Type B pancreatic cell (in vitro differentiated cells): Measurements from ENCODE around the gene MARK1. TPM values are rescaled to one million over a fixed set of nuclear protein-coding genes. Genes with fewer than 3 reads are reported as not detected.

ENCODE experiments used
- DNase-seq: peaks from one replicate; pipeline ENCODE4 v3.0.0; 2021; ENCODE audit warnings: mixed read lengths; ENCODE audit not compliant: unreplicated experiment; ENCODE audit errors: extremely low spot score
- H3K27ac Mint-ChIP-seq: 2 replicates; pipeline ENCODE4 v1.8.0; 2021; ENCODE audit warnings: mild to moderate bottlenecking, mixed read lengths
- H3K27me3 Mint-ChIP-seq: 2 replicates; pipeline ENCODE4 v1.8.0; 2021; ENCODE audit warnings: mixed read lengths
- H3K36me3 Mint-ChIP-seq: 2 replicates; pipeline ENCODE4 v1.8.0; 2021; ENCODE audit warnings: mixed read lengths
- H3K4me1 Mint-ChIP-seq: one replicate; pipeline ENCODE4 v1.8.0; 2021; ENCODE audit warnings: mixed read lengths; ENCODE audit not compliant: unreplicated experiment
- H3K4me3 Mint-ChIP-seq: 2 replicates; pipeline ENCODE4 v1.8.0; 2021; ENCODE audit warnings: mild to moderate bottlenecking, mixed read lengths
- H3K9me3 Mint-ChIP-seq: 2 replicates; pipeline ENCODE4 v1.8.0; 2021; ENCODE audit warnings: mixed read lengths
- total RNA-seq: library from RNA; stranded (reverse); gene quantifications from 2 replicates; pipeline ENCODE4 v1.2.1, GENCODE V29; 2021; ENCODE audit warnings: low replicate concordance
- TF ChIP-seq, protein P1 (sequence below): fragments of 200-600 bp; sonication (generic); conservative IDR thresholded peaks from 2 replicates; pipeline ENCODE4 v1.5.0; 2021; ENCODE audit warnings: antibody characterized with exemption, mild to moderate bottlenecking

The MARK1 gene
- total RNA-seq, 1 donor from 2014 or later, result 14.3 TPM

DNA sequence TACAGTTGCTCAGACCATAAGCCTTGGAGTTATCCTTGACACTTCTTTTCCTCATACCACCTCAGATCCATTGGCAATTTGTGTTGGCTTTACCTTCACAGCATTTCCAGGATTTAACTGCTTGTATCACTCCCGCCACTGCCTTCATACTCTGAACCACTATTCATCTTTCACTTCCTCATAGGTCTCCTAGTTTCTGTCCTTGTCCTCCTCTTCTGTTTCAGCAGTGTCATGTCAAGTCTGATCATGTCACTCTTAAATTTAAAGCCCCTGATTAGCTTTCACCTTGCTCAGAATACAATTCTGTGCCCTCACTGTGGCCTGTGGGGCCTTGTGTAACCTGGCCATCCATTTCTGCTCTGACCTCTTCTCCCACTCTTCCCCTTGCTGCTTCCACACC is 127.6 kb downstream of the MARK1 start:
- Mint-ChIP-seq H3K27ac (no peak overlapping the region), H3K4me3 (no peak overlapping the region), H3K4me1 (no peaks in the 10 kb centered on the region), H3K27me3 (no peaks in the 10 kb centered on the region), H3K9me3 (no peaks in the 10 kb centered on the region), H3K36me3 (peaks cover 5% of the 10 kb centered on the region)
- no peak for DNase-seq
- TF ChIP-seq, protein P1, sequence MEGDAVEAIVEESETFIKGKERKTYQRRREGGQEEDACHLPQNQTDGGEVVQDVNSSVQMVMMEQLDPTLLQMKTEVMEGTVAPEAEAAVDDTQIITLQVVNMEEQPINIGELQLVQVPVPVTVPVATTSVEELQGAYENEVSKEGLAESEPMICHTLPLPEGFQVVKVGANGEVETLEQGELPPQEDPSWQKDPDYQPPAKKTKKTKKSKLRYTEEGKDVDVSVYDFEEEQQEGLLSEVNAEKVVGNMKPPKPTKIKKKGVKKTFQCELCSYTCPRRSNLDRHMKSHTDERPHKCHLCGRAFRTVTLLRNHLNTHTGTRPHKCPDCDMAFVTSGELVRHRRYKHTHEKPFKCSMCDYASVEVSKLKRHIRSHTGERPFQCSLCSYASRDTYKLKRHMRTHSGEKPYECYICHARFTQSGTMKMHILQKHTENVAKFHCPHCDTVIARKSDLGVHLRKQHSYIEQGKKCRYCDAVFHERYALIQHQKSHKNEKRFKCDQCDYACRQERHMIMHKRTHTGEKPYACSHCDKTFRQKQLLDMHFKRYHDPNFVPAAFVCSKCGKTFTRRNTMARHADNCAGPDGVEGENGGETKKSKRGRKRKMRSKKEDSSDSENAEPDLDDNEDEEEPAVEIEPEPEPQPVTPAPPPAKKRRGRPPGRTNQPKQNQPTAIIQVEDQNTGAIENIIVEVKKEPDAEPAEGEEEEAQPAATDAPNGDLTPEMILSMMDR, result no peak

DNA sequence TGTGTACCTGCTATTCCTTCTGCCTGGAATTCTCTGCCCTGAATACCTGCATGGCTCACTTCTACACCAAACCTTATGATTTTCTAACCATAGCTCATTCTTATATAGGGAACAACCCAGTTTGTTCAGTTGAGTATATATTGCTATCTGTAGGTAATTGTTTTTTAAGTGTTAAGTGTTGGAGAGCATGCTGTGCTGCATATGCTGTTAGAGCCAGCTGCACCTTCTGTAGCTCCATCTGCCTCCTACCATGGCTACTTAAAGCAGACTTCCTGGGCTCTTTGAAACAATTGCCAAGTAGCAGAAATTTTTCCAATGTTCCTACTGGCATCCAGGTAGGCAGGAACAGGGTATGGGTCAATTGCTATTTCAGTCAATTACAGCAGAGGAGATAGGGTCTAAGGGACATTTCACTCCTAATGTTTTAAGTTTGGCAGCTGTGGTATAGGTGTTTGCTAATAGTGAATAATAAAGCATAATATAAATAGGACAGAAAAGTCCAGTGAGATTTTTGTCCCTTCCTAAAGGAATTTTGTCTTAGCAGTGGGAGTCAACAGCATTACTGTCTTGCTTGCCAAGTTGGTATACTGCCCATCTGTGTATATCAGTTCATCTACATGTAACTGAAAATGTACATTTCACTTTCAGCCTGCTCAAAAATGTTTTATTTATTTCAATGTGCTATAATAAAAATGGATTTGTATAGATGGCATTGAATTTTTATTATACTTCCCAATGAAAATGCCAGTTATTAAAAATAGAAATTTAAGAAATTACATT is 128.2 kb downstream of the MARK1 start:
- DNase-seq, result no peak
- no peaks in the 10 kb centered on the region for H3K27me3 Mint-ChIP-seq
- no peak overlapping the region for H3K27ac Mint-ChIP-seq
- H3K4me3 Mint-ChIP-seq, result no peak overlapping the region
- no peaks in the 10 kb centered on the region for H3K9me3 Mint-ChIP-seq
- TF ChIP-seq, protein P1, result no peak
- no peaks in the 10 kb centered on the region for H3K4me1 Mint-ChIP-seq
- H3K36me3 Mint-ChIP-seq, result peaks cover 5% of the 10 kb centered on the region

DNA sequence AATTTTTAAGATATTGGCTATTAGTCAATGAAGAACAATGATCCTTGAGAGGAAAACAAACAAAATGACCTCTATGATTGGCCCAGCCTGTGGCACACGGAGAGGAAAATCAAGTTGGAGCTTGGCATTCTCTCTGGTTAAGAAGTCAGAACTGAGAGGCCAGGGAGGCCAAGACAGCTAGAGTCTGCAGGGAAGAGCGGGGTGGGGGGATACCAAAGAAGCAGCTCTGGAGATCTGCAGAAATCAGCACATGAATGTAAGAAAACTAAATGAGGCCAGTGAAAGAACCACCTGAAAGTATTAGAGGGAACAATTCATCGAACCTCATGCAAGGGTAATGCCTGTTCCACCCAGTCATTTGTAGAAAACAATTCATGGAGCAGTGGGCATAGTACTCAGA is 138.4 kb downstream of the MARK1 start:
- Mint-ChIP-seq H3K27me3 (no peaks in the 10 kb centered on the region), H3K4me3 (no peak overlapping the region), H3K27ac (no peak overlapping the region), H3K4me1 (no peaks in the 10 kb centered on the region), H3K36me3 (no peaks in the 10 kb centered on the region), H3K9me3 (peaks cover 8% of the 10 kb centered on the region)
- TF ChIP-seq, protein P1, result no peak
- DNase-seq, result no peak

DNA sequence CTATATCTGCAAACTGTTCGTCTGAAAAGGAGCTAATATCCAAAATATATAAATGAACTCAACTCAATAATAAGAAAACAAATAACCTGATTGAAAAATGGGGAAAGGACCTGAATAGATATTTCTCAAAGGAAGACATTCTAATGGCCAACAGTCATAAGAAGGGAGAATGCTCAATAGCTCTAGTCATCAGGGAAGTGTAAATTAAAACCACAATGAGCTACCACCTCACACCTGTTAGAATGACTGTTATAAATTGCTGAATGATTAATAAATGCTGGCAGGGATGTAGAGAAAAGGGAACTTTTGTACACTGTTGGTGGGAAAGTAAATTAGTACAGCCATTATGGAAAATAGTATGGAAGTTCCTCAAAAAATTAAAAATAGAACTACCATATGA is 141.1 kb downstream of the MARK1 start:
- H3K36me3 Mint-ChIP-seq, result no peaks in the 10 kb centered on the region
- DNase-seq, result no peak

DNA sequence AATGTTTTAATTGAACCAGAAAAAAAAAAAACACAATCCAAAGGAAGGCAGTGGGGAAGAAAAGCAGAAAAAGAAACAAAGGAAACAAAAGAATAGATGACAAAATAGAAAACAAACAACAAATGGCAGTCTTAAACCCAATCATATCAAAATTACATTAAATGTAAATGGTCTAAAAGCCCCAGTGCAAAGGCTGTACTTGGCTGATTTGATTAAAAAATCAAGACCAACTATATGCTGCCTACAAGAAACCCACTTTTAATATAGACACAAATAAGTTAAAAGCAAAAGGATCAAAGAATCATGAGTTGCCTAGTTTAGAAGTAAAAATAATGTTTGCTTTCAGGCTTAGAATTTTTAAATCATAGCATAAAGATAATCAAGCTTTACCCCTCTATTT is 142.4 kb downstream of the MARK1 start:
- Mint-ChIP-seq H3K4me1 (no peaks in the 10 kb centered on the region), H3K9me3 (peaks cover 8% of the 10 kb centered on the region), H3K27me3 (no peaks in the 10 kb centered on the region), H3K4me3 (no peak overlapping the region), H3K36me3 (no peaks in the 10 kb centered on the region), H3K27ac (no peak overlapping the region)
- no peak for DNase-seq
- TF ChIP-seq, protein P1, result no peak

More for the DNA sequence above, 141.1 kb downstream of the MARK1 start:
- no peaks in the 10 kb centered on the region for H3K4me1 Mint-ChIP-seq
- no peak overlapping the region for H3K4me3 Mint-ChIP-seq
- peaks cover 8% of the 10 kb centered on the region for H3K9me3 Mint-ChIP-seq
- no peak overlapping the region for H3K27ac Mint-ChIP-seq
- TF ChIP-seq, protein P1, result no peak
- no peaks in the 10 kb centered on the region for H3K27me3 Mint-ChIP-seq
